Posterior cingulate gyrus (tissue), 11 donors: Measurements from ENCODE around the gene F2R.
"Not testable (repeated sequence)": the region's sequence is repeated elsewhere in the genome, so short reads cannot be mapped to it uniquely, and the experiment has no call there.

Source experiments
- DNase-seq, 10 donors: peaks; one replicate each; pipeline versions ENCODE4 v3.0.0 to v3.0.0-alpha.2; 2020 to 2021; ENCODE audit warnings: mixed read lengths in 3 of 10
- intact Hi-C: fragments of 100-400 bp; cut with DNase I; formaldehyde crosslinking; loops from one replicate; pipeline ENCODE4 v1.15.1; 2023

F2R gene

GRCh38 chr5:76715736-76716455, at the start of gene F2R:
Gene F2R (plus strand): TSS chr5:76716126. CDS start chr5:76716308, 182 bp downstream.
- intact Hi-C loops, result no loop called here
- peak in 1 of 10 donors; percentile 63 for DNase-seq

GRCh38 chr5:76667495-76667894, 48.4 kb upstream of the F2R start:
- no peak for DNase-seq
- intact Hi-C loops, result no loop called here

GRCh38 chr5:76669245-76669644, 46.7 kb upstream of the F2R start:
- no peak for DNase-seq
- intact Hi-C loops, result no loop called here

GRCh38 chr5:76670508-76670907, 45.4 kb upstream of the F2R start:
- intact Hi-C loops, result no loop called here
- no peak for DNase-seq

- intact Hi-C loops, result no loop called here
- DNase-seq, result no peak
These were observed 43.7 kb upstream of the F2R start for GRCh38 chr5:76672242-76672641.

- intact Hi-C loops, result no loop called here
- no peak for DNase-seq
These were observed 42.8 kb upstream of the F2R start for GRCh38 chr5:76673125-76673524.

GRCh38 chr5:76674330-76675066, 41.4 kb upstream of the F2R start:
- intact Hi-C loops, result no loop called here
- DNase-seq, result no peak

- no peak for DNase-seq
These were observed 40.6 kb upstream of the F2R start for GRCh38 chr5:76675364-76675763.

GRCh38 chr5:76677849-76678472, 38.0 kb upstream of the F2R start:
- DNase-seq, result no peak
- intact Hi-C loops, result no loop called here

More at GRCh38 chr5:76675364-76675763, 40.6 kb upstream of the F2R start:
- intact Hi-C loops, result no loop called here

GRCh38 chr5:76679231-76679630, 36.7 kb upstream of the F2R start:
- no peak for DNase-seq
- intact Hi-C loops, result no loop called here

- DNase-seq, intact Hi-C loops: not testable (repeated sequence)
These were observed 35.1 kb upstream of the F2R start for GRCh38 chr5:76680826-76681225.

- intact Hi-C loops, result no loop called here
- no peak for DNase-seq
These were observed 34.6 kb upstream of the F2R start for GRCh38 chr5:76681287-76681686.

- intact Hi-C loops, result no loop called here
- DNase-seq, result no peak
These were observed 33.5 kb upstream of the F2R start for GRCh38 chr5:76682387-76682786.

GRCh38 chr5:76683816-76684731, 31.9 kb upstream of the F2R start:
- intact Hi-C loops, result no loop called here
- no peak for DNase-seq

- DNase-seq, result no peak
- intact Hi-C loops, result no loop called here
These were observed 31.0 kb upstream of the F2R start for GRCh38 chr5:76684756-76685519.

- intact Hi-C loops, result no loop called here
- no peak for DNase-seq
These were observed 30.2 kb upstream of the F2R start for GRCh38 chr5:76685704-76686103.

GRCh38 chr5:76688212-76688611, 27.7 kb upstream of the F2R start:
- intact Hi-C loops, result no loop called here

GRCh38 chr5:76688836-76689235, 27.1 kb upstream of the F2R start:
- DNase-seq, result no peak
- intact Hi-C loops, result no loop called here

More at GRCh38 chr5:76688212-76688611, 27.7 kb upstream of the F2R start:
- DNase-seq, result no peak

- no peak for DNase-seq
- intact Hi-C loops, result no loop called here
These were observed 26.4 kb upstream of the F2R start for GRCh38 chr5:76689321-76690036.
